ENCODE results near the gene MAP3K4.

- TF ChIP-seq, protein P1, sequence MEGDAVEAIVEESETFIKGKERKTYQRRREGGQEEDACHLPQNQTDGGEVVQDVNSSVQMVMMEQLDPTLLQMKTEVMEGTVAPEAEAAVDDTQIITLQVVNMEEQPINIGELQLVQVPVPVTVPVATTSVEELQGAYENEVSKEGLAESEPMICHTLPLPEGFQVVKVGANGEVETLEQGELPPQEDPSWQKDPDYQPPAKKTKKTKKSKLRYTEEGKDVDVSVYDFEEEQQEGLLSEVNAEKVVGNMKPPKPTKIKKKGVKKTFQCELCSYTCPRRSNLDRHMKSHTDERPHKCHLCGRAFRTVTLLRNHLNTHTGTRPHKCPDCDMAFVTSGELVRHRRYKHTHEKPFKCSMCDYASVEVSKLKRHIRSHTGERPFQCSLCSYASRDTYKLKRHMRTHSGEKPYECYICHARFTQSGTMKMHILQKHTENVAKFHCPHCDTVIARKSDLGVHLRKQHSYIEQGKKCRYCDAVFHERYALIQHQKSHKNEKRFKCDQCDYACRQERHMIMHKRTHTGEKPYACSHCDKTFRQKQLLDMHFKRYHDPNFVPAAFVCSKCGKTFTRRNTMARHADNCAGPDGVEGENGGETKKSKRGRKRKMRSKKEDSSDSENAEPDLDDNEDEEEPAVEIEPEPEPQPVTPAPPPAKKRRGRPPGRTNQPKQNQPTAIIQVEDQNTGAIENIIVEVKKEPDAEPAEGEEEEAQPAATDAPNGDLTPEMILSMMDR (IDR thresholded peaks at IDR 0.05) = no peak
- TF ChIP-seq POLR2AphosphoS5 (IDR thresholded peaks at IDR 0.05; ENCODE audit: insufficient read depth in 1 of 2, low read depth in 1 of 2) = no peak
- TF ChIP-seq POLR2A (IDR thresholded peaks at IDR 0.05) = no peak
These were observed 171.2 kb downstream of the MAP3K4 start for GRCh38 chr6:161162722-161163121.

All from vagina (tissue), 2 donors.